Measurements from ENCODE around the gene PTPN22.

- TF ChIP-seq, protein P1, sequence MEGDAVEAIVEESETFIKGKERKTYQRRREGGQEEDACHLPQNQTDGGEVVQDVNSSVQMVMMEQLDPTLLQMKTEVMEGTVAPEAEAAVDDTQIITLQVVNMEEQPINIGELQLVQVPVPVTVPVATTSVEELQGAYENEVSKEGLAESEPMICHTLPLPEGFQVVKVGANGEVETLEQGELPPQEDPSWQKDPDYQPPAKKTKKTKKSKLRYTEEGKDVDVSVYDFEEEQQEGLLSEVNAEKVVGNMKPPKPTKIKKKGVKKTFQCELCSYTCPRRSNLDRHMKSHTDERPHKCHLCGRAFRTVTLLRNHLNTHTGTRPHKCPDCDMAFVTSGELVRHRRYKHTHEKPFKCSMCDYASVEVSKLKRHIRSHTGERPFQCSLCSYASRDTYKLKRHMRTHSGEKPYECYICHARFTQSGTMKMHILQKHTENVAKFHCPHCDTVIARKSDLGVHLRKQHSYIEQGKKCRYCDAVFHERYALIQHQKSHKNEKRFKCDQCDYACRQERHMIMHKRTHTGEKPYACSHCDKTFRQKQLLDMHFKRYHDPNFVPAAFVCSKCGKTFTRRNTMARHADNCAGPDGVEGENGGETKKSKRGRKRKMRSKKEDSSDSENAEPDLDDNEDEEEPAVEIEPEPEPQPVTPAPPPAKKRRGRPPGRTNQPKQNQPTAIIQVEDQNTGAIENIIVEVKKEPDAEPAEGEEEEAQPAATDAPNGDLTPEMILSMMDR (IDR thresholded peaks at IDR 0.05), result no peak
- TF ChIP-seq POLR2A (IDR thresholded peaks at IDR 0.05), result no peak
Measured at GRCh38 chr1:113901191-113901590, 29.7 kb upstream of the PTPN22 start.
